ENCODE data around the gene EVC. TPM values are rescaled to one million over a fixed set of nuclear protein-coding genes. Genes with fewer than 3 reads are reported as not detected.

Gene EVC
- total RNA-seq, 1 experiment from 2014 or later: not detected

GRCh38 chr4:5789141-5789540 is 78.1 kb downstream of the EVC start:
- no peaks in the 10 kb centered on the region for H3K27me3 Mint-ChIP-seq (ENCODE audit: unreplicated experiment)
- H3K4me3 Mint-ChIP-seq (ENCODE audit: low read depth, unreplicated experiment): no peak overlapping the region
- no peaks in the 10 kb centered on the region for H3K36me3 Mint-ChIP-seq (ENCODE audit: insufficient read depth, unreplicated experiment)
- H3K9me3 Mint-ChIP-seq (ENCODE audit: low read depth, unreplicated experiment): peaks cover 9% of the 10 kb centered on the region
- CTCF ChIA-PET: no interaction called here
- no peak for TF ChIP-seq CTCF (IDR thresholded peaks at IDR 0.05; ENCODE audit: unreplicated experiment)
- no peak overlapping the region for H3K27ac Mint-ChIP-seq (ENCODE audit: unreplicated experiment)
- no TSS peak for BruUV-seq (replicated peaks)
- H3K4me1 Mint-ChIP-seq (ENCODE audit: low read depth, unreplicated experiment): no peaks in the 10 kb centered on the region
- intact Hi-C loops (cut with micrococcal nuclease; ENCODE audit: unreplicated experiment): no loop called here
- DNase-seq: no peak

- BruUV-seq (replicated peaks): no TSS peak
- DNase-seq: no peak
- no peaks in the 10 kb centered on the region for H3K36me3 Mint-ChIP-seq (ENCODE audit: insufficient read depth, unreplicated experiment)
- peaks cover 7% of the 10 kb centered on the region for H3K9me3 Mint-ChIP-seq (ENCODE audit: low read depth, unreplicated experiment)
- H3K27me3 Mint-ChIP-seq (ENCODE audit: unreplicated experiment): no peaks in the 10 kb centered on the region
- H3K4me1 Mint-ChIP-seq (ENCODE audit: low read depth, unreplicated experiment): no peaks in the 10 kb centered on the region
- intact Hi-C loops (cut with micrococcal nuclease; ENCODE audit: unreplicated experiment): no loop called here
- CTCF ChIA-PET: no interaction called here
- no peak overlapping the region for H3K4me3 Mint-ChIP-seq (ENCODE audit: low read depth, unreplicated experiment)
- TF ChIP-seq CTCF (IDR thresholded peaks at IDR 0.05; ENCODE audit: unreplicated experiment): no peak
- no peak overlapping the region for H3K27ac Mint-ChIP-seq (ENCODE audit: unreplicated experiment)
Observed at GRCh38 chr4:5790546-5790857, 79.5 kb downstream of the EVC start.

GRCh38 chr4:5791654-5792053 is 80.7 kb downstream of the EVC start:
- no peaks in the 10 kb centered on the region for H3K4me1 Mint-ChIP-seq (ENCODE audit: low read depth, unreplicated experiment)
- DNase-seq: no peak
- no peak overlapping the region for H3K4me3 Mint-ChIP-seq (ENCODE audit: low read depth, unreplicated experiment)
- peaks cover 10% of the 10 kb centered on the region for H3K9me3 Mint-ChIP-seq (ENCODE audit: low read depth, unreplicated experiment)
- no TSS peak for BruUV-seq (replicated peaks)
- no peaks in the 10 kb centered on the region for H3K36me3 Mint-ChIP-seq (ENCODE audit: insufficient read depth, unreplicated experiment)
- H3K27me3 Mint-ChIP-seq (ENCODE audit: unreplicated experiment): no peaks in the 10 kb centered on the region
- no peak for TF ChIP-seq CTCF (IDR thresholded peaks at IDR 0.05; ENCODE audit: unreplicated experiment)
- CTCF ChIA-PET: no interaction called here
- no peak overlapping the region for H3K27ac Mint-ChIP-seq (ENCODE audit: unreplicated experiment)
- intact Hi-C loops (cut with micrococcal nuclease; ENCODE audit: unreplicated experiment): no loop called here

- H3K27ac Mint-ChIP-seq (ENCODE audit: unreplicated experiment): no peak overlapping the region
- BruUV-seq (replicated peaks): no TSS peak
- no peaks in the 10 kb centered on the region for H3K27me3 Mint-ChIP-seq (ENCODE audit: unreplicated experiment)
- H3K4me3 Mint-ChIP-seq (ENCODE audit: low read depth, unreplicated experiment): no peak overlapping the region
- peaks cover 6% of the 10 kb centered on the region for H3K9me3 Mint-ChIP-seq (ENCODE audit: low read depth, unreplicated experiment)
- DNase-seq: no peak
- intact Hi-C loops (cut with micrococcal nuclease; ENCODE audit: unreplicated experiment): no loop called here
- CTCF ChIA-PET: no interaction called here
- TF ChIP-seq CTCF (IDR thresholded peaks at IDR 0.05; ENCODE audit: unreplicated experiment): no peak
- no peaks in the 10 kb centered on the region for H3K4me1 Mint-ChIP-seq (ENCODE audit: low read depth, unreplicated experiment)
- H3K36me3 Mint-ChIP-seq (ENCODE audit: insufficient read depth, unreplicated experiment): no peaks in the 10 kb centered on the region
Observed at GRCh38 chr4:5793514-5793913, 82.5 kb downstream of the EVC start.

- no peak for TF ChIP-seq CTCF (IDR thresholded peaks at IDR 0.05; ENCODE audit: unreplicated experiment)
- BruUV-seq (replicated peaks): no TSS peak
- Mint-ChIP-seq H3K36me3 (ENCODE audit: insufficient read depth, unreplicated experiment) (no peaks in the 10 kb centered on the region), H3K27ac (ENCODE audit: unreplicated experiment) (no peak overlapping the region), H3K4me3 (ENCODE audit: low read depth, unreplicated experiment) (no peak overlapping the region), H3K4me1 (ENCODE audit: low read depth, unreplicated experiment) (no peaks in the 10 kb centered on the region), H3K9me3 (ENCODE audit: low read depth, unreplicated experiment) (peaks cover 6% of the 10 kb centered on the region), H3K27me3 (ENCODE audit: unreplicated experiment) (no peaks in the 10 kb centered on the region)
- CTCF ChIA-PET: no interaction called here
- DNase-seq: no peak
- intact Hi-C loops (cut with micrococcal nuclease; ENCODE audit: unreplicated experiment): no loop called here
Observed at GRCh38 chr4:5795580-5795979, 84.6 kb downstream of the EVC start.

All from Calu3 (cell line).